Naive B cell (primary cell): ENCODE measurements around the gene IL22RA1. TPM values are rescaled to one million over a fixed set of nuclear protein-coding genes. Genes with fewer than 3 reads are reported as not detected.

ENCODE experiments used
- ATAC-seq, 2 donors: fragments of 150-1000 bp; cut with Tn5 transposase; 2 replicates each; pipeline ENCODE4 v1.10.0; 2021; ENCODE audit warnings: low read depth in 2 of 2, mild to moderate bottlenecking in 2 of 2, moderate library complexity in 2 of 2
- DNase-seq: peaks from one replicate; pipeline ENCODE4 v3.0.0; 2022
- H3K27ac Mint-ChIP-seq, 6 donors: one replicate each; pipeline ENCODE4 v1.8.0; 2020 to 2022; ENCODE audit warnings: mild to moderate bottlenecking in 6 of 6, mixed read lengths in 6 of 6, moderate library complexity in 5 of 6, inconsistent platforms in 2 of 6
- H3K27me3 Mint-ChIP-seq, 3 donors: one replicate each; pipeline ENCODE4 v1.8.0; 2021 to 2022; ENCODE audit warnings: mixed read lengths in 3 of 3, mild to moderate bottlenecking in 1 of 3
- H3K36me3 Mint-ChIP-seq, 2 donors: one replicate each; pipeline ENCODE4 v1.8.0; 2020 to 2022; ENCODE audit warnings: mixed read lengths in 2 of 2, inconsistent platforms in 1 of 2, mild to moderate bottlenecking in 1 of 2
- H3K4me1 Mint-ChIP-seq, 3 donors: one replicate each; pipeline ENCODE4 v1.8.0; 2020 to 2022; ENCODE audit warnings: mixed read lengths in 3 of 3, inconsistent platforms in 1 of 3, mild to moderate bottlenecking in 1 of 3, moderate library complexity in 1 of 3
- H3K4me3 Mint-ChIP-seq, 8 donors: one replicate each; pipeline ENCODE4 v1.8.0; 2020 to 2022; ENCODE audit warnings: mild to moderate bottlenecking in 8 of 8, mixed read lengths in 8 of 8, moderate library complexity in 8 of 8, inconsistent platforms in 2 of 8
- H3K9me3 Mint-ChIP-seq, 7 donors: one replicate each; pipeline ENCODE4 v1.8.0; 2020 to 2022; ENCODE audit warnings: mixed read lengths in 7 of 7, mild to moderate bottlenecking in 5 of 7, inconsistent platforms in 2 of 7, moderate library complexity in 1 of 7
- polyA plus RNA-seq, 6 donors: library from polyadenylated mRNA; unstranded; fragments of 300-500 nt; fragmentation: Illumina TruSeq; gene quantifications; one replicate each; pipeline ENCODE4 v1.2.3, GENCODE V29; 2021; ENCODE audit warnings: low read depth in 6 of 6

The IL22RA1 gene, protein sequence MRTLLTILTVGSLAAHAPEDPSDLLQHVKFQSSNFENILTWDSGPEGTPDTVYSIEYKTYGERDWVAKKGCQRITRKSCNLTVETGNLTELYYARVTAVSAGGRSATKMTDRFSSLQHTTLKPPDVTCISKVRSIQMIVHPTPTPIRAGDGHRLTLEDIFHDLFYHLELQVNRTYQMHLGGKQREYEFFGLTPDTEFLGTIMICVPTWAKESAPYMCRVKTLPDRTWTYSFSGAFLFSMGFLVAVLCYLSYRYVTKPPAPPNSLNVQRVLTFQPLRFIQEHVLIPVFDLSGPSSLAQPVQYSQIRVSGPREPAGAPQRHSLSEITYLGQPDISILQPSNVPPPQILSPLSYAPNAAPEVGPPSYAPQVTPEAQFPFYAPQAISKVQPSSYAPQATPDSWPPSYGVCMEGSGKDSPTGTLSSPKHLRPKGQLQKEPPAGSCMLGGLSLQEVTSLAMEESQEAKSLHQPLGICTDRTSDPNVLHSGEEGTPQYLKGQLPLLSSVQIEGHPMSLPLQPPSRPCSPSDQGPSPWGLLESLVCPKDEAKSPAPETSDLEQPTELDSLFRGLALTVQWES
- polyA plus RNA-seq: not detected

- Mint-ChIP-seq H3K4me3 (no peak within 1 kb of the TSS), H3K27me3 (peaks cover 0 to 28% (median 21%) of the 10 kb centered on the region in 3 donors), H3K4me1 (peaks cover 0 to 9% (median 3%) of the 10 kb centered on the region in 3 donors), H3K36me3 (peaks cover 0 to 8% of the 10 kb centered on the region in 2 donors), H3K27ac (peak within 1 kb of the TSS in 3 of 6 donors; percentile 30 to 59 (median 55)), H3K9me3 (peaks cover 0 to 3% (median 0%) of the 10 kb centered on the region in 7 donors)
- no peak for DNase-seq
- no peak for ATAC-seq
Measured at GRCh38 chr1:24142546-24143534, at the start of gene IL22RA1. IL22RA1 (minus strand) TSS chr1:24143140; CDS start chr1:24143082, 58 bp downstream.

- H3K4me3 Mint-ChIP-seq: peak overlapping the region in 3 of 8 donors; percentile 70 to 97 (median 89)
- peaks cover 53 to 62% (median 56%) of the 10 kb centered on the region in 3 donors for H3K4me1 Mint-ChIP-seq
- peaks cover 0 to 3% (median 0%) of the 10 kb centered on the region in 7 donors for H3K9me3 Mint-ChIP-seq
- peak overlapping the region in 4 of 6 donors; percentile 93 to 99 (median 98) for H3K27ac Mint-ChIP-seq
- H3K36me3 Mint-ChIP-seq: no peaks in the 10 kb centered on the region
- H3K27me3 Mint-ChIP-seq: no peaks in the 10 kb centered on the region
- ATAC-seq (no peak), DNase-seq (no peak)
Measured at GRCh38 chr1:24191860-24192259, 48.9 kb upstream of the IL22RA1 start.

- Mint-ChIP-seq H3K27me3 (no peaks in the 10 kb centered on the region), H3K4me3 (peak overlapping the region; percentile 63 to 97 (median 83)), H3K36me3 (no peaks in the 10 kb centered on the region), H3K4me1 (peaks cover 59 to 70% (median 62%) of the 10 kb centered on the region in 3 donors), H3K9me3 (peaks cover 0 to 3% (median 0%) of the 10 kb centered on the region in 7 donors), H3K27ac (peak overlapping the region; percentile 67 to 99 (median 98))
- ATAC-seq: peak; percentile 40 to 50
- peak; percentile 73 for DNase-seq
Measured at GRCh38 chr1:24190983-24191461, 48.1 kb upstream of the IL22RA1 start.

DNA sequence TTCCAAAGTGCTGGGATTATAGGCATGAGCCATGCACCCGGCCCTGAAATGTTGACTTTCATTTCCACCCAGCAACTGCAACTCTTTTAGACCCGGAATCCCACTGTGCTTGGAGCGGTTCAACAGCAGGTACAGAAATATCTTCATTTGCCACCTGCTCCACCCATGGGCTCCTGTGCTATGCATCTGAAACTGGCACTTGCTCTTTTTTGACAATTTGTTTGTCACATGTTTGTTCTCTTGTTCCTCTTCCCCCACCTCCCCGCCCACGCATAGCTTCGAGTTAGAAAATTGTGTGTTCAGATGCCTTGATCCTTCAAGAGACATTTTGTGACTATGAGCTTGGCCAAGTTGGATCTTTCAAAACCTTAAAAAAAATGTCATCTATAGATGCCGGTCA lies 46.6 kb upstream of the IL22RA1 start:
- peak overlapping the region; percentile 93 to 99 (median 98) for H3K27ac Mint-ChIP-seq
- H3K4me1 Mint-ChIP-seq: peaks cover 57 to 80% (median 75%) of the 10 kb centered on the region in 3 donors
- H3K36me3 Mint-ChIP-seq: no peaks in the 10 kb centered on the region
- H3K9me3 Mint-ChIP-seq: peaks cover 0 to 3% (median 0%) of the 10 kb centered on the region in 7 donors
- no peaks in the 10 kb centered on the region for H3K27me3 Mint-ChIP-seq
- ATAC-seq: peak; percentile 54 to 57
- H3K4me3 Mint-ChIP-seq: peak overlapping the region; percentile 70 to 97 (median 86)
- DNase-seq: peak; percentile 89

- ATAC-seq (peak; percentile 37 to 52), DNase-seq (peak; percentile 77)
- Mint-ChIP-seq H3K27ac (peak within 1 kb of the TSS; percentile 91 to 98 (median 96)), H3K4me3 (peak within 1 kb of the TSS; percentile 82 to 98 (median 94)), H3K9me3 (peaks cover 0 to 3% (median 0%) of the 10 kb centered on the region in 7 donors), H3K36me3 (peaks cover 0 to 5% of the 10 kb centered on the region in 2 donors), H3K4me1 (peaks cover 55 to 90% (median 80%) of the 10 kb centered on the region in 3 donors), H3K27me3 (no peaks in the 10 kb centered on the region)
Measured at GRCh38 chr1:24186993-24187790, 44.3 kb upstream of the IL22RA1 start, which contains the start of gene IFNLR1. IFNLR1 (minus strand) TSS chr1:24187289; CDS start chr1:24187248, 41 bp downstream.

GRCh38 chr1:24186711-24186992 lies 43.7 kb upstream of the IL22RA1 start:
- Mint-ChIP-seq H3K36me3 (peaks cover 0 to 5% of the 10 kb centered on the region in 2 donors), H3K27ac (peak overlapping the region; percentile 89 to 96 (median 94)), H3K4me1 (peaks cover 50 to 85% (median 76%) of the 10 kb centered on the region in 3 donors), H3K27me3 (no peaks in the 10 kb centered on the region), H3K4me3 (peak overlapping the region; percentile 82 to 98 (median 94)), H3K9me3 (peaks cover 0 to 3% (median 0%) of the 10 kb centered on the region in 7 donors)
- no peak for ATAC-seq
- no peak for DNase-seq

- Mint-ChIP-seq H3K9me3 (peaks cover 0 to 3% (median 0%) of the 10 kb centered on the region in 7 donors), H3K4me1 (peaks cover 50 to 85% (median 76%) of the 10 kb centered on the region in 3 donors), H3K27ac (peak overlapping the region; percentile 89 to 96 (median 94)), H3K36me3 (peaks cover 0 to 9% of the 10 kb centered on the region in 2 donors), H3K27me3 (no peaks in the 10 kb centered on the region), H3K4me3 (peak overlapping the region; percentile 82 to 98 (median 94))
- ATAC-seq: no peak
- no peak for DNase-seq
Measured at GRCh38 chr1:24186031-24186710, 43.2 kb upstream of the IL22RA1 start.

GRCh38 chr1:24185076-24185475 lies 42.1 kb upstream of the IL22RA1 start:
- ATAC-seq: no peak
- peaks cover 46 to 85% (median 76%) of the 10 kb centered on the region in 3 donors for H3K4me1 Mint-ChIP-seq
- H3K27ac Mint-ChIP-seq: peak overlapping the region in 4 of 6 donors; percentile 28 to 93 (median 60)

GRCh38 chr1:24182061-24182460 lies 39.1 kb upstream of the IL22RA1 start:
- Mint-ChIP-seq H3K4me1 (peaks cover 40 to 79% (median 73%) of the 10 kb centered on the region in 3 donors), H3K9me3 (no peaks in the 10 kb centered on the region), H3K36me3 (peaks cover 7 to 9% of the 10 kb centered on the region in 2 donors), H3K4me3 (no peak overlapping the region), H3K27ac (peak overlapping the region in 1 of 6 donors; percentile 29), H3K27me3 (no peaks in the 10 kb centered on the region)
- no peak for DNase-seq
- no peak for ATAC-seq

More at GRCh38 chr1:24185076-24185475, 42.1 kb upstream of the IL22RA1 start:
- peaks cover 0 to 9% of the 10 kb centered on the region in 2 donors for H3K36me3 Mint-ChIP-seq
- peak overlapping the region in 7 of 8 donors; percentile 82 to 98 (median 94) for H3K4me3 Mint-ChIP-seq
- no peaks in the 10 kb centered on the region for H3K27me3 Mint-ChIP-seq
- no peak for DNase-seq
- H3K9me3 Mint-ChIP-seq: peaks cover 0 to 2% (median 0%) of the 10 kb centered on the region in 7 donors

GRCh38 chr1:24181619-24182018 lies 38.7 kb upstream of the IL22RA1 start:
- ATAC-seq (no peak), DNase-seq (no peak)
- H3K36me3 Mint-ChIP-seq: peaks cover 7 to 10% of the 10 kb centered on the region in 2 donors
- H3K27me3 Mint-ChIP-seq: no peaks in the 10 kb centered on the region
- peaks cover 44 to 82% (median 76%) of the 10 kb centered on the region in 3 donors for H3K4me1 Mint-ChIP-seq
- no peaks in the 10 kb centered on the region for H3K9me3 Mint-ChIP-seq
- H3K4me3 Mint-ChIP-seq: peak overlapping the region in 1 of 8 donors; percentile 32
- H3K27ac Mint-ChIP-seq: peak overlapping the region in 1 of 6 donors; percentile 29

DNA sequence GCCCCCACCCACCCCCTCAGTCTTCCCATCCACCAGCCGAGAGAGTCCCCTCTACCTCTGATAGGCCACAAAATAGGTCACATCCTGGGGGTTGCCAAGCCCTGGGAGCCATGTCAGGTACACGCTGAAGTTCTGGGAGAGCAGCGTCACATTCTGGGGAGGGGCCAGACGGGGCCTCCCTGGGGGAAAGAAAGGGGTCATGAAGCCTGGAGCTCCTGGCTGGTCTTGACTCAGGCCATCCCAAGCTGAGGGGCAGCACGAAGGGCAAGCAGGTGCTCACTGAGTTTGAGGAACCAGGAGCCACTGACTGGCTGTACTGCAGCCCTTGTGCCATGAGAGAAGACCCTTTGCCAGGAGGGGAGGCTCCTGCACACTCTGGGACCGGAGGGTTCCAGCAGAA lies 37.7 kb upstream of the IL22RA1 start:
- no peaks in the 10 kb centered on the region for H3K9me3 Mint-ChIP-seq
- peaks cover 45 to 82% (median 76%) of the 10 kb centered on the region in 3 donors for H3K4me1 Mint-ChIP-seq
- DNase-seq: no peak
- H3K27ac Mint-ChIP-seq: peak overlapping the region in 1 of 6 donors; percentile 26
- ATAC-seq: no peak
- peaks cover 7 to 19% of the 10 kb centered on the region in 2 donors for H3K36me3 Mint-ChIP-seq
- no peaks in the 10 kb centered on the region for H3K27me3 Mint-ChIP-seq
- H3K4me3 Mint-ChIP-seq: no peak overlapping the region
